ENCODE data around the gene B3GAT2.

B3GAT2 gene

DNA sequence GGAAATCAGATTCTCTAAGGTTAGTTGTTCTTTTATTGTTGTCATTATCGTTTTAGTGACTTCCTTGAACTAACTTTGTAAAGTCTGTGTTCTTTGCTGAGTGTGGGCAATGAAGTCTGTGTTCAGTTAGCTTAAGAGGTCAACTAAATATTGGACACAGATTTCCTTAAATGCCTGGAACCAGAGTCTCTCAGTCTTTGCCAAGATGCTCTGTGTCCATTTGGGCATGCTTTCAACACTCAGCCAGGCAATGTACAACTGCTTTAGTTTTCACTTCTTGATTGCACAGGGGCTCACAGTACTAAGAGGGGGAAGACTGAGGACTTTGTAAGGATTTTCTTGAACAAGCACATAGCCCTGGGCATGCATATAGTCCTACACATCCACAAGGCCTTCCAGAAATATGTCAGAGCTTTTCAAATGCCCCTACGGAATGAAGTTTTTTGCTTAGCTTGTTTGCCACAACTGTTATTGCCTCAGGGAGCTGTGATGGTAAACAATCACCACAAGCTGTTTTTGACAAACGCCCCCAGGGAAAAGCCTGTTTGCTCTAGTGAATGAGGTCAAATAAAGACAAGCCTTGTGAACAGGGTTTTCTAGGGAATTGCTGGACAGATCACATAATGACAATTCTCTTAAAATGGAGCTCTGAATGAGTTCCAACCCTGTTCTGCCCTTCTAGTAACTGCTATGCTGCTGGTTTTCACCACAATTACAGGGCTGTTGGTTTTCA is 82.5 kb downstream of the B3GAT2 start:
- Mint-ChIP-seq H3K9me3 (peaks cover 16% of the 10 kb centered on the region), H3K36me3 (ENCODE audit: low read depth) (peaks cover 8% of the 10 kb centered on the region), H3K4me3 (no peak overlapping the region), H3K27ac (no peak overlapping the region), H3K4me1 (ENCODE audit: low read depth) (no peaks in the 10 kb centered on the region), H3K27me3 (peaks cover 21% of the 10 kb centered on the region)

DNA sequence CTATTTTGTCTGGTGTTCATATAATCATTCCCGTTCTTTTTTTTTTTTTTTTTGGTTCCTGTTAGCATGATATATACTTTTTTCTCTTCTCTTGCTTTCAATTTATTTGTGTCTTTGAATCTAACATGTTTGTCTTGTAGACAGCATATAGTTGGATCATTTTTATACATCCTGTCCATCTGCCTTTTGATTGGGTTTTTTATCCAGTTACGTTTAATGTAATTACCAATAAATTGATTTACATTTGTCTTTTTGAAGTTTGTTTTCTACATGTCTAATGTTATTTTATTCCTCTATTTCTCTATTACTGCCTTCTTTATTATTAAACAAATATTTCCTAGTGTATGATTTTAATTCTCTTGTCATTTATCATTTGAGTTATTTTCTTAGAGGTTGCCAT is 84.4 kb downstream of the B3GAT2 start:
- peaks cover 8% of the 10 kb centered on the region for H3K36me3 Mint-ChIP-seq (ENCODE audit: low read depth)
- H3K9me3 Mint-ChIP-seq: peaks cover 16% of the 10 kb centered on the region
- H3K27ac Mint-ChIP-seq: no peak overlapping the region
- no peaks in the 10 kb centered on the region for H3K4me1 Mint-ChIP-seq (ENCODE audit: low read depth)
- peaks cover 18% of the 10 kb centered on the region for H3K27me3 Mint-ChIP-seq
- H3K4me3 Mint-ChIP-seq: no peak overlapping the region

DNA sequence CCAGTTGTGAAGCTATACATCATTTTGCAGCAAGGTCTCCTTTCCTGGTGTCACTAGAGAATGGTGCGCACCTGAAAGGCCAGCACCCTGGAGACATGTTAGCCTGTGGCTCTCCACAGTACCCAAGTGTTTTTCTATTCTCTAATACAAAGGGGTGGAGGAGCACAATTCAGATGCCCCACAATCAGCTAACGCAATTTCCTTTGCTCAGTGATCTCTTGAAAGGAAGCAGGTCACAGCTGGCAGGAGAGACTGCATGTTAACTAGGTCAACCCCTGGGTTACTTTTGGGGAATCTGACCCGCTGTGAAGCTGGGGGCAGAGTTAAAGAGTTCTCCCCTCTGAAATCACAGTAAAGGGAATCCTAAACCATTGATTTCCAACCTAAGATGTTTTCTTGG is 92.5 kb downstream of the B3GAT2 start:
- H3K4me1 Mint-ChIP-seq (ENCODE audit: low read depth): no peaks in the 10 kb centered on the region

DNA sequence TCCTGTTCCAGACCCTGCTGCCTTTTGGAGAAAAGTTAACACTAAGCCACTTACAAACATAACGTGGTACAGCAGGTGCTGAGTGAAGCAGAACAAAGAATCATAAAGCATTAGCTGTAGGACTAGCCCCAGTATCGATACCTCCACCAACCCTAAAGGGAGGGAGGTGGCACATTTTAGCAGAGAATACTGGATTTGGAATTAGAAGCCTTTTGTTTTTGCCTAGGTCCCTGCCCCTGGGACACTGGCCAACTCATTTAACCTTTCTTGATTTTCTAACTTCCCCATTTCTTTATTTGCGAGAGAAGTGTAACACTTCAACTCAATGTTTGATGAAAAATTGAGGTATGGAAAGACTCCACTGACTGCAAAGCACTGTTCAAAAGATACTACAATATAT is 93.5 kb downstream of the B3GAT2 start:
- no peak overlapping the region for H3K27ac Mint-ChIP-seq
- H3K27me3 Mint-ChIP-seq: peaks cover 8% of the 10 kb centered on the region
- no peaks in the 10 kb centered on the region for H3K9me3 Mint-ChIP-seq

More for the DNA sequence above, 92.5 kb downstream of the B3GAT2 start:
- Mint-ChIP-seq H3K9me3 (no peaks in the 10 kb centered on the region), H3K27ac (no peak overlapping the region), H3K36me3 (ENCODE audit: low read depth) (peaks cover 4% of the 10 kb centered on the region), H3K4me3 (no peak overlapping the region), H3K27me3 (peaks cover 8% of the 10 kb centered on the region)

DNA sequence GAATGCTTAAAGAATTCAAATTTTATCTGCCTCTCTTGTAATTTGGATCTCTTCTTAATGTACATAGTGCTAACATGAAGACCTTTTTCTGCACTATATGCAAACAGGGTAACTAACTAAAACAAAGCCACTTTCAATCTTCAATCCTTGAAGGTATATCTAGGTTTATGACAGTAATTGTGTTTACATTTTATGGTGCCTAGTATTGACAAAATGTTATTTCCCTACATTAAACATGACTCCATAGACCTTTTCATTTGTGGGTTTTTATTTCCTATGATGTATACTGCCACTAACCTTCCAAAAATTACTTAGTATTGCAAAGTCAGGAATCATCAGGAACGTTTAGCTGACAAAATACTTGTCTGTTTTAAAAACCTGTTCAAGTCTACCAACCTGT is 95.9 kb downstream of the B3GAT2 start:
- H3K4me3 Mint-ChIP-seq: no peak overlapping the region
- H3K4me1 Mint-ChIP-seq (ENCODE audit: low read depth): no peaks in the 10 kb centered on the region
- no peaks in the 10 kb centered on the region for H3K27me3 Mint-ChIP-seq
- no peaks in the 10 kb centered on the region for H3K9me3 Mint-ChIP-seq
- peaks cover 13% of the 10 kb centered on the region for H3K36me3 Mint-ChIP-seq (ENCODE audit: low read depth)
- H3K27ac Mint-ChIP-seq: no peak overlapping the region

More for the DNA sequence above, 93.5 kb downstream of the B3GAT2 start:
- Mint-ChIP-seq H3K4me1 (ENCODE audit: low read depth) (no peaks in the 10 kb centered on the region), H3K36me3 (ENCODE audit: low read depth) (peaks cover 12% of the 10 kb centered on the region), H3K4me3 (no peak overlapping the region)

DNA sequence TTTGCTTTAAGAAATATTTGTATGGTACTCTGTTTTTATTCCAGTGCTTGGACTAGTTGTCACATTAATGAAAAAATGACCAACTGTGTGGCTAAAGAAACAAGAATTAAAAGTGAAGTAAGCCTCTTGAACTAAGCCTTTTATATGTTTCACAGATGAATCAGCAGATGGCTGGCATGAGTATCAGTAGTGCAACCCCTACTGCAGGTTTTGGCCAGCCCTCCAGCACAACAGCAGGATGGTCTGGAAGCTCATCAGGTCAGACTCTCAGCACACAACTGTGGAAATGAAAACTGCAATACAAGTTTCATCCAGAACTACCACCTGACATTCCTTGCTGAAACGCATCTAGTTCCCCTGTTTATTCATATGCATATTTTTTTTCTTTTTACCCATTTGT is 96.8 kb downstream of the B3GAT2 start:
- Mint-ChIP-seq H3K4me3 (no peak overlapping the region), H3K4me1 (ENCODE audit: low read depth) (no peaks in the 10 kb centered on the region), H3K27me3 (no peaks in the 10 kb centered on the region), H3K9me3 (no peaks in the 10 kb centered on the region), H3K36me3 (ENCODE audit: low read depth) (peaks cover 13% of the 10 kb centered on the region), H3K27ac (no peak overlapping the region)

DNA sequence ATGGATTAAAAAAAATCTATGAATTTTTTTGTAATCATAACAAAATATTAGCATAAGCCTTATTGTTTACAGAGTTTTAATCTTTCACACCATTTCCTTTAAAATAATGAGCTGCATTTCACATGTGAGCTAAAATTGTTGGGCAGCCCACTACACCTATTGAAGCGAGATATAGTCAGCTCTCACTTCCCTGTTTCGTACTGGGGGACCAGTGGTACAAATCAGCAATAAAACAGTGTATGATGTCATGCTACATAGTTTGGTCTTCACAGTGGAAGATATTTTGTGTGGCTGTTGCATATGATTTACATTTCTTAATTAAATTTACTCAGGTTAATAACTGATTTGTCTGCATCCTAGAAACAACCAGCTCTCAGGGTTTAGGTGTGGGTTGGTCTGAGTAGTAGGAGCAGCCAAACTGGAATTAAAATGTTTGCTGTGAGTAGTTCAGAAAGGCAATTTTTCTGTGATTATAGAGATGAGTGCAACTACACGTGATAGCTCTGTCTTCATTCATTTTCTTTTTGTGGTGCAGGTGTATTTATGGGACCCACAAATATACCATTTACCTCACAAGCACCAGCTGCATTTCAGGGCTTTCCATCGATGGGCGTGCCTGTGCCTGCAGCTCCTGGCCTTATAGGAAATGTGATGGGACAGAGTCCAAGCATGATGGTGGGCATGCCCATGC is 99.3 kb downstream of the B3GAT2 start:
- Mint-ChIP-seq H3K27ac (no peak overlapping the region), H3K4me3 (no peak overlapping the region), H3K27me3 (no peaks in the 10 kb centered on the region), H3K4me1 (ENCODE audit: low read depth) (no peaks in the 10 kb centered on the region), H3K36me3 (ENCODE audit: low read depth) (peaks cover 26% of the 10 kb centered on the region), H3K9me3 (no peaks in the 10 kb centered on the region)

- no peak overlapping the region for H3K27ac Mint-ChIP-seq
- no peaks in the 10 kb centered on the region for H3K27me3 Mint-ChIP-seq
- no peaks in the 10 kb centered on the region for H3K9me3 Mint-ChIP-seq
- peaks cover 13% of the 10 kb centered on the region for H3K36me3 Mint-ChIP-seq (ENCODE audit: low read depth)
- no peaks in the 10 kb centered on the region for H3K4me1 Mint-ChIP-seq (ENCODE audit: low read depth)
- no peak overlapping the region for H3K4me3 Mint-ChIP-seq
These were observed 104.1 kb downstream of the B3GAT2 start for GRCh38 chr6:70852667-70853246.

DNA sequence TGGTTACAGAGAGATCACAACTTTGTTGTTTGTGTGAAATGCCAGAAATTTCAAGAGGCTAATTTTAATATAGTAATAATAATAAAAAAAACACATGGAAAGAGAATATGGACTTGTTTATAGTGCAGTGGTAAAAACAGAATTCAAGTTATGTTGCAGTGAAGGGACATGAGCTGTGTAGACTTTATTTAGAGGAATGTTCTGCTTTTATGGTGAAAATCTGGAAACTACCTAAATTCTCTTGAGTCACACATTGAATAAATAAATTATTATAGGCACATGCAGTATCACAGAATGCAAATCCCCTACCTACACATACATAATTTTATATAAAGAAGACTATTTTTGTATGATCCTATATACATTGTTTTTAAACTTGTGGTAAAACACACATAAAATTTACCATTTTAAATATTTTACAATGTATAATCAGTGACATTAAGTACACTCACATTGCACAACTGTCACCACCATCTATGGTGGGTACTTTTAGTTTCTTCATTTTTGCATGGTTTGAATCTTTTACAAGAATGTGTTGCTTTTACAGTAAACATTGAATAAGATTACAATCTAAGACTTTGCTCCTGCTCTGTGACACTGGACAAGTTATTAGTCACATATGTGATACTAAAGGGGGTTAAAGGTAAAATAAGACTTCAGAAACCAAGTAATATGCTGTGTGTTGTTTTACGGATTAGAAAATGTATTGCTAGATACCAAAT is 107.4 kb downstream of the B3GAT2 start:
- Mint-ChIP-seq H3K4me3 (no peak overlapping the region), H3K4me1 (ENCODE audit: low read depth) (no peaks in the 10 kb centered on the region), H3K27ac (no peak overlapping the region), H3K27me3 (no peaks in the 10 kb centered on the region), H3K36me3 (ENCODE audit: low read depth) (peaks cover 8% of the 10 kb centered on the region), H3K9me3 (no peaks in the 10 kb centered on the region)

DNA sequence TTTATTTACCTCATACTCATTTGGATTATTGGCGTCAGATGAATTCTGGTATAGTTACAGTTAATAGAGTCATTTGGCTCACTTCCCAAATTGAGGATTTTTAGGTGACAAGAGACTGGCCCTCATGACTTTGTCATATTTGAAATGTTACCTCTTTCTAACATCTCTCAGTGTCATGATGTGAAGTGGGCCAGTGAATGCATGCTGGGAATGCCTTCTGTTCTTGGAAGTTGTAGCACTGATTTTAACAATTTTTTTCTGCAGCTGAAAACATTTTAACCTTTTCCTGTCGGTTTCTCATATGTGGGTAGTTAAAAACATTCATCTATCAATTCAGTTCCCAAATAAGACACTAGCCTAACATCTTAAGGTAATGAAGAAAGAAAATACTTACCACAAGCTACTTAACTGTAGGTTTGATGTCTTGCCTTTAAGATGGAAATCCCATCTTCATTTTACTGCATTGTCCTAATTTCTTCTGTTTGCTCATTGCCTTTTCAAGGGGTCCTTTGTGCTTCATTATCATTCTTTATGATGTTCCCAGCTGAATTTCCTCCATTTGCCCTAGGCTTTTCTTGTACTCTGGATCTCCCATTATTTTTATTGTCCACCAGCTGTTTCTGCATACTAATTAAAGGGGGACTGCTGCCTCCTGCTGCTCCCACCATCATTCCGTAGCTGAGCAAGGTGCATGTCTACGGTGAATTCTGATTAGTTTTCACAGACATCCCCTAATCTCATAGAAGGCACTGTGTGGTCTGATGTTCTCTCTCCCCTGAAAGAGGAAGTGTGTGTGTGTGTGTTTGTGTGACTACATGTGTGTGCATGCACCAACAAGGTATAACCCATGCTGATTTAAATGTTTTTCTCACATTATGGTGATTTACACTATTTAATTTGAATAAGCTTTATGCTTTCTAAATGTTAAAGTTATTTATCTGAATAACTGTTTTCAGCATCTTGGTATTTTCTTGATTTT is 109.5 kb downstream of the B3GAT2 start:
- no peak overlapping the region for H3K27ac Mint-ChIP-seq

GRCh38 chr6:70846207-70846835 is 110.5 kb downstream of the B3GAT2 start:
- no peak overlapping the region for H3K4me3 Mint-ChIP-seq

More for the DNA sequence above, 109.5 kb downstream of the B3GAT2 start:
- Mint-ChIP-seq H3K4me1 (ENCODE audit: low read depth) (no peaks in the 10 kb centered on the region), H3K36me3 (ENCODE audit: low read depth) (no peaks in the 10 kb centered on the region), H3K4me3 (no peak overlapping the region), H3K9me3 (no peaks in the 10 kb centered on the region), H3K27me3 (no peaks in the 10 kb centered on the region)

GRCh38 chr6:70844301-70844700 is 112.6 kb downstream of the B3GAT2 start:
- no peak overlapping the region for H3K27ac Mint-ChIP-seq
- H3K4me1 Mint-ChIP-seq (ENCODE audit: low read depth): peaks cover 3% of the 10 kb centered on the region
- H3K9me3 Mint-ChIP-seq: no peaks in the 10 kb centered on the region
- H3K27me3 Mint-ChIP-seq: no peaks in the 10 kb centered on the region
- peaks cover 2% of the 10 kb centered on the region for H3K36me3 Mint-ChIP-seq (ENCODE audit: low read depth)
- no peak overlapping the region for H3K4me3 Mint-ChIP-seq

More at GRCh38 chr6:70846207-70846835, 110.5 kb downstream of the B3GAT2 start:
- Mint-ChIP-seq H3K27ac (no peak overlapping the region), H3K27me3 (no peaks in the 10 kb centered on the region), H3K36me3 (ENCODE audit: low read depth) (no peaks in the 10 kb centered on the region), H3K4me1 (ENCODE audit: low read depth) (no peaks in the 10 kb centered on the region), H3K9me3 (no peaks in the 10 kb centered on the region)

DNA sequence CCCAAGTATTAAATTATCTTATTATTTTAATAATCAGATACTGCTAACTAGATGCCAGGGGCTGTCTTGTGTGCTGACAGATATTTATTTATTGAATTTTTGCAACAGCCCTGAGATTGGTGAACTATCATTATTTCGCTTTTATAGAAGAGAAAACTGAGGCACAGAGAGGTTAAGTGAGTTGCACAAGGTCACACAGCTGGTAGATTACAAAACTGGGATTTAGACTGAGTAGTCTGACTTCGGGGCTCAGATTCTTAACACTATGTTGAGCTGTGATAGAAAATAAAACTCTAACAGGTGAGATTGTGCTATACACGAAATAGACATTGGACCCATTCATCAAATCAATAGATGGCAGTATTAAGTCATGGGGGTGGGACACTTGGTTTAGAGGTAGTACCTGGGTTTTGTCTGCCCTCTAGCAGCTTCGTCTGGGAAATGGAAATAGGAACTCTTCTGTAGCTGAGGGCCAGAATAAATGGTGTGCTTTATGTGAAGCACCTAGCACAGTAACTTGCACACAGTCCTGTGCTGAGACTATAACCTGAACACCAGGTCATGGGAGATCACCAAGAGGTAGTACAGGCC is 113.4 kb downstream of the B3GAT2 start:
- H3K9me3 Mint-ChIP-seq: no peaks in the 10 kb centered on the region
- H3K4me1 Mint-ChIP-seq (ENCODE audit: low read depth): peaks cover 5% of the 10 kb centered on the region
- no peak overlapping the region for H3K27ac Mint-ChIP-seq
- H3K36me3 Mint-ChIP-seq (ENCODE audit: low read depth): peaks cover 6% of the 10 kb centered on the region
- H3K4me3 Mint-ChIP-seq: no peak overlapping the region
- H3K27me3 Mint-ChIP-seq: no peaks in the 10 kb centered on the region

Data from stimulated activated naive CD8-positive, alpha-beta T cell treated with anti-CD3 and anti-CD28 coated beads, Interleukin-15, Interleukin-2, amounts not matched to agents 100 ng/mL and 50 ng/mL, for 24 hours (primary cell).